Mammary epithelial cell (primary cell): ENCODE measurements around the gene ZSCAN1.

ENCODE experiments used
- CTCF ChIP-seq, 2 donors: IDR thresholded peaks in 1 of 2; conservative IDR thresholded peaks in 1 of 2; 2 replicates each; pipeline ENCODE4 v1.5.1; 2011 to 2012; ENCODE audit warnings: inconsistent platforms in 2 of 2, low read length in 2 of 2, mild to moderate bottlenecking in 2 of 2, control low read depth in 1 of 2, low read depth in 1 of 2; ENCODE audit not compliant: insufficient read depth in 1 of 2; ENCODE audit errors: extremely low read depth in 1 of 2
- EZH2 ChIP-seq: IDR thresholded peaks from 2 replicates; pipeline ENCODE4 v1.6.1; 2012; ENCODE audit warnings: low read length, inconsistent platforms, borderline replicate concordance

- no peak for TF ChIP-seq CTCF (conservative IDR thresholded peaks at IDR 0.05 in 1 of 2, IDR thresholded peaks at IDR 0.05 in 1 of 2; ENCODE audit: extremely low read depth in 1 of 2, insufficient read depth in 1 of 2, low read depth in 1 of 2, low read length in 2 of 2)
- TF ChIP-seq EZH2, result no peak
Measured at GRCh38 chr19:58052256-58052655, 18.4 kb downstream of the ZSCAN1 start.
